ENCODE data around the gene TRAPPC1.

- TF ChIP-seq, protein P1, sequence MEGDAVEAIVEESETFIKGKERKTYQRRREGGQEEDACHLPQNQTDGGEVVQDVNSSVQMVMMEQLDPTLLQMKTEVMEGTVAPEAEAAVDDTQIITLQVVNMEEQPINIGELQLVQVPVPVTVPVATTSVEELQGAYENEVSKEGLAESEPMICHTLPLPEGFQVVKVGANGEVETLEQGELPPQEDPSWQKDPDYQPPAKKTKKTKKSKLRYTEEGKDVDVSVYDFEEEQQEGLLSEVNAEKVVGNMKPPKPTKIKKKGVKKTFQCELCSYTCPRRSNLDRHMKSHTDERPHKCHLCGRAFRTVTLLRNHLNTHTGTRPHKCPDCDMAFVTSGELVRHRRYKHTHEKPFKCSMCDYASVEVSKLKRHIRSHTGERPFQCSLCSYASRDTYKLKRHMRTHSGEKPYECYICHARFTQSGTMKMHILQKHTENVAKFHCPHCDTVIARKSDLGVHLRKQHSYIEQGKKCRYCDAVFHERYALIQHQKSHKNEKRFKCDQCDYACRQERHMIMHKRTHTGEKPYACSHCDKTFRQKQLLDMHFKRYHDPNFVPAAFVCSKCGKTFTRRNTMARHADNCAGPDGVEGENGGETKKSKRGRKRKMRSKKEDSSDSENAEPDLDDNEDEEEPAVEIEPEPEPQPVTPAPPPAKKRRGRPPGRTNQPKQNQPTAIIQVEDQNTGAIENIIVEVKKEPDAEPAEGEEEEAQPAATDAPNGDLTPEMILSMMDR (IDR thresholded peaks at IDR 0.05) = no peak
- TF ChIP-seq POLR2AphosphoS5 (IDR thresholded peaks at IDR 0.05) (no peak), POLR2A (IDR thresholded peaks at IDR 0.05; ENCODE audit: low read depth) (no peak), EP300 (IDR thresholded peaks at IDR 0.05) (no peak)
Measured at GRCh38 chr17:7881276-7882054, 50.3 kb downstream of the TRAPPC1 start.
